ENCODE data around the gene PSMB4. TPM values are rescaled to one million over a fixed set of nuclear protein-coding genes. Genes with fewer than 3 reads are reported as not detected.

Gene PSMB4
- total and polyA plus RNA-seq, 2 experiments from 2014 or later = 348 to 417 TPM

- TF ChIP-seq, protein P1, sequence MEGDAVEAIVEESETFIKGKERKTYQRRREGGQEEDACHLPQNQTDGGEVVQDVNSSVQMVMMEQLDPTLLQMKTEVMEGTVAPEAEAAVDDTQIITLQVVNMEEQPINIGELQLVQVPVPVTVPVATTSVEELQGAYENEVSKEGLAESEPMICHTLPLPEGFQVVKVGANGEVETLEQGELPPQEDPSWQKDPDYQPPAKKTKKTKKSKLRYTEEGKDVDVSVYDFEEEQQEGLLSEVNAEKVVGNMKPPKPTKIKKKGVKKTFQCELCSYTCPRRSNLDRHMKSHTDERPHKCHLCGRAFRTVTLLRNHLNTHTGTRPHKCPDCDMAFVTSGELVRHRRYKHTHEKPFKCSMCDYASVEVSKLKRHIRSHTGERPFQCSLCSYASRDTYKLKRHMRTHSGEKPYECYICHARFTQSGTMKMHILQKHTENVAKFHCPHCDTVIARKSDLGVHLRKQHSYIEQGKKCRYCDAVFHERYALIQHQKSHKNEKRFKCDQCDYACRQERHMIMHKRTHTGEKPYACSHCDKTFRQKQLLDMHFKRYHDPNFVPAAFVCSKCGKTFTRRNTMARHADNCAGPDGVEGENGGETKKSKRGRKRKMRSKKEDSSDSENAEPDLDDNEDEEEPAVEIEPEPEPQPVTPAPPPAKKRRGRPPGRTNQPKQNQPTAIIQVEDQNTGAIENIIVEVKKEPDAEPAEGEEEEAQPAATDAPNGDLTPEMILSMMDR (conservative IDR thresholded peaks at IDR 0.05; ENCODE audit: low read depth in 2 of 2) = no peak
- TF ChIP-seq REST (IDR thresholded peaks at IDR 0.05; ENCODE audit: unreplicated experiment) (no peak), EZH2phosphoT487 (IDR thresholded peaks at IDR 0.05; ENCODE audit: unreplicated experiment) (no peak), CREB1 (CRISPR knock-in tag; IDR thresholded peaks at IDR 0.05; ENCODE audit: low read depth) (no peak), ZNF114 (CRISPR knock-in tag; IDR thresholded peaks at IDR 0.05) (no peak), POLR2AphosphoS5 (IDR thresholded peaks at IDR 0.05; ENCODE audit: low read depth) (no peak), JUNB (IDR thresholded peaks at IDR 0.05; ENCODE audit: unreplicated experiment) (no peak), EZH2 (IDR thresholded peaks at IDR 0.05; ENCODE audit: low read depth, unreplicated experiment) (no peak), NANOG (IDR thresholded peaks at IDR 0.05; ENCODE audit: borderline replicate concordance) (no peak)
- TF ChIP-seq, protein P2, sequence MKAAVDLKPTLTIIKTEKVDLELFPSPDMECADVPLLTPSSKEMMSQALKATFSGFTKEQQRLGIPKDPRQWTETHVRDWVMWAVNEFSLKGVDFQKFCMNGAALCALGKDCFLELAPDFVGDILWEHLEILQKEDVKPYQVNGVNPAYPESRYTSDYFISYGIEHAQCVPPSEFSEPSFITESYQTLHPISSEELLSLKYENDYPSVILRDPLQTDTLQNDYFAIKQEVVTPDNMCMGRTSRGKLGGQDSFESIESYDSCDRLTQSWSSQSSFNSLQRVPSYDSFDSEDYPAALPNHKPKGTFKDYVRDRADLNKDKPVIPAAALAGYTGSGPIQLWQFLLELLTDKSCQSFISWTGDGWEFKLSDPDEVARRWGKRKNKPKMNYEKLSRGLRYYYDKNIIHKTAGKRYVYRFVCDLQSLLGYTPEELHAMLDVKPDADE (IDR thresholded peaks at IDR 0.05) = no peak
These were observed 4.2 kb downstream of the PSMB4 start (continued) for GRCh38 chr1:151403612-151404011.

- Mint-ChIP-seq H3K27ac (no peak overlapping the region), H3K9me3 (no peaks in the 10 kb centered on the region), H3K36me3 (ENCODE audit: low read depth) (peaks cover 82% of the 10 kb centered on the region), H3K4me3 (no peak overlapping the region), H3K27me3 (ENCODE audit: insufficient read depth, low read depth, poor library complexity) (peaks cover 4% of the 10 kb centered on the region), H3K4me1 (peaks cover 5% of the 10 kb centered on the region)
- no peak overlapping the region for H3K4me3 ChIP-seq
- H2AFZ ChIP-seq = no peak overlapping the region
- H3K4me2 ChIP-seq = no peak overlapping the region
- peaks cover 3% of the 10 kb centered on the region for H3K4me1 ChIP-seq (ENCODE audit: insufficient read depth)
- peaks cover 76% of the 10 kb centered on the region for H3K36me3 ChIP-seq (ENCODE audit: insufficient read depth)
- no peak overlapping the region for H3K27ac ChIP-seq (ENCODE audit: low read depth)
- peaks cover 32% of the 10 kb centered on the region for H3F3A ChIP-seq (replicated peaks; ENCODE audit: low read depth)
- no peaks in the 10 kb centered on the region for H3K9me2 ChIP-seq (ENCODE audit: insufficient read depth)
- H4K20me1 ChIP-seq (replicated peaks; ENCODE audit: insufficient read depth) = peaks cover 40% of the 10 kb centered on the region
- DNase-seq (ENCODE audit: low spot score) = no peak
- H3K79me2 ChIP-seq (replicated peaks; ENCODE audit: insufficient read depth) = peaks cover 11% of the 10 kb centered on the region
- H3K27me3 ChIP-seq (ENCODE audit: insufficient read depth) = no peaks in the 10 kb centered on the region
- ATAC-seq = no peak
- TF ChIP-seq, protein P3, sequence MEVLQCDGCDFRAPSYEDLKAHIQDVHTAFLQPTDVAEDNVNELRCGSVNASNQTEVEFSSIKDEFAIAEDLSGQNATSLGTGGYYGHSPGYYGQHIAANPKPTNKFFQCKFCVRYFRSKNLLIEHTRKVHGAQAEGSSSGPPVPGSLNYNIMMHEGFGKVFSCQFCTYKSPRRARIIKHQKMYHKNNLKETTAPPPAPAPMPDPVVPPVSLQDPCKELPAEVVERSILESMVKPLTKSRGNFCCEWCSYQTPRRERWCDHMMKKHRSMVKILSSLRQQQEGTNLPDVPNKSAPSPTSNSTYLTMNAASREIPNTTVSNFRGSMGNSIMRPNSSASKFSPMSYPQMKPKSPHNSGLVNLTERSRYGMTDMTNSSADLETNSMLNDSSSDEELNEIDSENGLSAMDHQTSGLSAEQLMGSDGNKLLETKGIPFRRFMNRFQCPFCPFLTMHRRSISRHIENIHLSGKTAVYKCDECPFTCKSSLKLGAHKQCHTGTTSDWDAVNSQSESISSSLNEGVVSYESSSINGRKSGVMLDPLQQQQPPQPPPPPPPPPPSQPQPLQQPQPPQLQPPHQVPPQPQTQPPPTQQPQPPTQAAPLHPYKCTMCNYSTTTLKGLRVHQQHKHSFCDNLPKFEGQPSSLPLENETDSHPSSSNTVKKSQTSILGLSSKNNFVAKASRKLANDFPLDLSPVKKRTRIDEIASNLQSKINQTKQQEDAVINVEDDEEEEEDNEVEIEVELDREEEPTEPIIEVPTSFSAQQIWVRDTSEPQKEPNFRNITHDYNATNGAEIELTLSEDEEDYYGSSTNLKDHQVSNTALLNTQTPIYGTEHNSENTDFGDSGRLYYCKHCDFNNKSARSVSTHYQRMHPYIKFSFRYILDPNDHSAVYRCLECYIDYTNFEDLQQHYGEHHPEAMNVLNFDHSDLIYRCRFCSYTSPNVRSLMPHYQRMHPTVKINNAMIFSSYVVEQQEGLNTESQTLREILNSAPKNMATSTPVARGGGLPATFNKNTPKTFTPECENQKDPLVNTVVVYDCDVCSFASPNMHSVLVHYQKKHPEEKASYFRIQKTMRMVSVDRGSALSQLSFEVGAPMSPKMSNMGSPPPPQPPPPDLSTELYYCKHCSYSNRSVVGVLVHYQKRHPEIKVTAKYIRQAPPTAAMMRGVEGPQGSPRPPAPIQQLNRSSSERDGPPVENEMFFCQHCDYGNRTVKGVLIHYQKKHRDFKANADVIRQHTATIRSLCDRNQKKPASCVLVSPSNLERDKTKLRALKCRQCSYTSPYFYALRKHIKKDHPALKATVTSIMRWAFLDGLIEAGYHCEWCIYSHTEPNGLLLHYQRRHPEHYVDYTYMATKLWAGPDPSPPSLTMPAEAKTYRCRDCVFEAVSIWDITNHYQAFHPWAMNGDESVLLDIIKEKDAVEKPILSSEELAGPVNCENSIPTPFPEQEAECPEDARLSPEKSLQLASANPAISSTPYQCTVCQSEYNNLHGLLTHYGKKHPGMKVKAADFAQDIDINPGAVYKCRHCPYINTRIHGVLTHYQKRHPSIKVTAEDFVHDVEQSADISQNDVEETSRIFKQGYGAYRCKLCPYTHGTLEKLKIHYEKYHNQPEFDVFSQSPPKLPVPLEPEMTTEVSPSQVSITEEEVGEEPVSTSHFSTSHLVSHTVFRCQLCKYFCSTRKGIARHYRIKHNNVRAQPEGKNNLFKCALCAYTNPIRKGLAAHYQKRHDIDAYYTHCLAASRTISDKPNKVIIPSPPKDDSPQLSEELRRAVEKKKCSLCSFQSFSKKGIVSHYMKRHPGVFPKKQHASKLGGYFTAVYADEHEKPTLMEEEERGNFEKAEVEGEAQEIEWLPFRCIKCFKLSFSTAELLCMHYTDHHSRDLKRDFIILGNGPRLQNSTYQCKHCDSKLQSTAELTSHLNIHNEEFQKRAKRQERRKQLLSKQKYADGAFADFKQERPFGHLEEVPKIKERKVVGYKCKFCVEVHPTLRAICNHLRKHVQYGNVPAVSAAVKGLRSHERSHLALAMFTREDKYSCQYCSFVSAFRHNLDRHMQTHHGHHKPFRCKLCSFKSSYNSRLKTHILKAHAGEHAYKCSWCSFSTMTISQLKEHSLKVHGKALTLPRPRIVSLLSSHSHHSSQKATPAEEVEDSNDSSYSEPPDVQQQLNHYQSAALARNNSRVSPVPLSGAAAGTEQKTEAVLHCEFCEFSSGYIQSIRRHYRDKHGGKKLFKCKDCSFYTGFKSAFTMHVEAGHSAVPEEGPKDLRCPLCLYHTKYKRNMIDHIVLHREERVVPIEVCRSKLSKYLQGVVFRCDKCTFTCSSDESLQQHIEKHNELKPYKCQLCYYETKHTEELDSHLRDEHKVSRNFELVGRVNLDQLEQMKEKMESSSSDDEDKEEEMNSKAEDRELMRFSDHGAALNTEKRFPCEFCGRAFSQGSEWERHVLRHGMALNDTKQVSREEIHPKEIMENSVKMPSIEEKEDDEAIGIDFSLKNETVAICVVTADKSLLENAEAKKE (CRISPR knock-in tag; IDR thresholded peaks at IDR 0.05) = no peak
These were observed 6.0 kb downstream of the PSMB4 start for GRCh38 chr1:151405187-151405951.

All from GM23338 (cell line).